GM19099 (cell line): Measurements from ENCODE around the gene RPS6KB1.

Experiments used
- POLR2A ChIP-seq: IDR thresholded peaks from 3 replicates; pipeline ENCODE4 v1.6.1; 2011; ENCODE audit warnings: low read depth; ENCODE audit not compliant: insufficient read length; ENCODE audit errors: extremely low read depth

RPS6KB1 gene

DNA sequence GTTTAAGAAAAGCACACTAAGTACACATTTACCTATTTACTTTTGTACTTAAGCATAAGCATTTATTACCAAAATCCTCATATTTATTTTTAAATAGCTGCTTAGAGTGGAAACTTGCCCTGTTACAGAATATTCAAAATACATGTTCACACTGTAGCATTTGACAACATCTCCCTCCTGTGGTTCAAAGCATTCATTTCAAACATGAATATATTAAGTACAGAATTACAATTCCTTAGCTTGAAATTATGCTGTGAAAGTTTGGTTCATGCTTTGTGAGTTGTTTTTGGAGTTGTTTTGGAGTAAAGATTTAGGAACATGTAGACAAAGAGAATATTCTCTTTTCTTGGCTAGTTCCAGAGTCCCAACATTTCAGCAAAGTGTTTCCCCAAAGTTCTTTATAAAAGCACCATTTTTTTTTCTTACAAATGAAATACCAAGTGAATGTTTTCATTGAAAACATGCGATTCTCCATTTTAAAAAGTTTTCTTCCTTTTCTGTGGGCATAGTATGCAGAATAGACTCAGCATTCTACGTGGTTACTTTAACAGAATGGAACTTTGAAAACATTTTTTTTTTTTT lies 33.4 kb upstream of the RPS6KB1 start:
- no peak for TF ChIP-seq POLR2A

DNA sequence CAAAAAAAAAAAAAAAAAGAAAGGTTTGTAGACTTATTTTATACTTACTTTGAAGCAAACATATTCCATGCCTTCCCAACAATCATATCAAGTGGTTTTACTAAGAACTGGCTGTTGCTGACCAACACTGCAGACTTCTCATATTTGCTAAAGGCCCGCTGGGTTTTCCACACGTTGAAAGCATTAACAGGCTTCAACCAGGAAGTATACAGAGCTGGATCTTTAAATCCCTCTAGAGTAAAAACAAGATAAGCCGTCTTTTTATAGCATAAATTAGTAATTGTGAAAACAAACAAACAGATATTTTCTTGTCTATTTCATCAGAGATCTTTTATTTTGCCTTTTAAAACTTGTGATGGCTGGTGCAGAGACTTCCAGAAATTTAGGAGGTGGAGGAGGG lies 29.3 kb upstream of the RPS6KB1 start:
- no peak for TF ChIP-seq POLR2A

DNA sequence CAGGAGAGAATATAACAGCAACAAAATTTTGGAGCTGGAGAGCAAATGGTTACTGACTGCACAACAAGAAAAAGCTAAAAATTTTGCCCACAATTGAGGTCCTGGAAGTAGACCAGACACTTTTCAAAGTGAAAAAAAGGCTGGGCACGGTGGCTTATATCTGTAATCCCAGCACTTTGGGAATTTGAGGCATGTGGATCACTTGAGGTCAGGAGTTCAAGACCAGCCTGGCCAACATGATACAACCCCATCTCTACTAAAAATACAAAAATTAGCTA lies 23.0 kb upstream of the RPS6KB1 start:
- TF ChIP-seq POLR2A = no peak

DNA sequence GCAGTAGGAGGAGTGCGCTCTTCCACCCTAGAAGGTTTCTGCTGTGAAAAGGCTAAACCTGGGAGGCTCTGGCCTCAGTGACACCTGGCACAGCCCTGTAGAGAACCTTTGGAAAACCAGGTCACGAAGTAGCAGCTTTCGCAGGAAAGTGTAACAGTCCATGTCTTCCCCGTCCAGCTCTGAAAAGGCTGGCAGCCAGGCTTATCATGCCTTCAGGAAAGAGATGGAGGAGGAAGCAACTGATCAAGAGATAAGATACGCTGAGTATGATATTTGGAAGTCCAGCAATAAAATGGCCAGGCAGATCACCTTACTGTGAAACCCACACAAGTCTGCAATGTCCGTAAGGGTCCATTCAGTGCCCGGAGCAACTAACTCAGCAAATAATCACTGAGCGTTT lies 22.4 kb upstream of the RPS6KB1 start:
- TF ChIP-seq POLR2A = no peak

DNA sequence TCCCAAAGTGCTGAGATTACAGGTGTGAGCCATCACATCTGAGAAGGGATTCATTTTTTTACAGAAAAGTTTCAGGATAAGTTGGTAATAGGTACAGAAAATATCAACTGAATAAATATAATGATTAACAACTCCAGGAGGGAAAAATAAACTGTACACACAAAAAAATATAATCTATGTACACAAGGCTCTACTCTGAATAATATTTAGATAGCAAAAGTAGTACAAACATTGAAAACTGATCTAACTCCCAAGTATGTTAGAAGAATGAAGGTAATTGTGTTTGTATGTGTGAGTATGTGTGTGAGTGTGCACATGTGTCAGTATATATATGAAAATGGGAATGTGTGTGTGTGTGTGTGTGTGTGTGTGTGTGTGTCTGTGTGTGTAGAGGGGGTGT lies 20.6 kb upstream of the RPS6KB1 start:
- no peak for TF ChIP-seq POLR2A

DNA sequence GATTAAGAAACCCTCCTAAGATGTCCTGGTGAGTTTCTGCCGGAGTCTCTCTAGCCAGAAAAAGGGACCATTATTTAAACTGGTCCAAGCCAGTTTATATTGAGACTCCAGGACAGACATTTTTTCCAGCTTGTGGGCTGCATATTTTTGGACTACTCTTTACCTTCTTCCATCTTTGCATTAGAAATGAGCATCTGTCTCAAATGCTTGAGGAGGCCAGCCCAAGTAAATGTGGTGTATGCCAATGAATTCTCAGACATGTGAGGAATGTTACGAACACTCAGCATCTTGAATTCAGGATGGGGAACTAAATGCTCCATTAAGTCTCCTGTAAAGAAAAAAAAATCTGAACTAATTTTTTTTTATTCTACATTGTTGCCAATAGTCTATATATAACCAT lies 18.5 kb upstream of the RPS6KB1 start:
- TF ChIP-seq POLR2A = no peak

DNA sequence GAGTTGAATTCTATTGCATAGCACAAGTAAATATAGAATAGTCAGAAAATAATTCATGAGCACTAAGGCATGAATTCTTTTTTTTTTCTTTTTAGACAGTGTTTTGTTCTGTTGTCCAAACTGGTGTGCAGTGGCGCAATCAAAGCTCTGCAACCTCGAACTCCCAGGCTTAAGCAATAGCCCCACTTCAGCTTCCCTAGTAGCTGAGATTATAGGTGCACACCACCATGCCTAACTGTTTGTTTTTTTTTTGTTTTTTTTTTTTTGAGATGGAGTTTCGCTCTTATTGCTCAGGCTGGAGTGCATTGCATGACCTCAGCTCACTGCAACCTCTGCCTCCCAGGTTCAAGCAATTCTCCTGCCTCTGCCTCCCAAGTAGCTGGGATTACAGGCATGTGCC lies 16.8 kb upstream of the RPS6KB1 start:
- TF ChIP-seq POLR2A = no peak

DNA sequence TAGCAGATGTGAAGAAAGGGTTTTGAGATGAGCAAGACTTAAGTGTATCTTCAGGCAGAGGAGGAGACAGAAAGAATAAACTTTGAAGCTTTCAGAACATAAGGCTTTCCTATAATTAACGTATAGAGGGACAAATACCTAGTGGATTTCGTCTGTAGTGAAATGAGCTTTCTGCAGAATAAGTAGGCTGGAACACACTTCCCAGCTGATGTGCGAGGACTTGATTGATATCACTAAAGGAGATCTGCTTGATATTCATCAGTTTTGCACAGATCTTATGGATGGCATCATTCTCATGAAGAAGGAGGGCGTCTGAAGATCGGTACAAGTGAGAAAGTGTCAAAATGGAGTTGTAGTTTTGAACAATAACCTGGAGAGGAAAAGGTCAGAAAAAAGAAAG lies 15.0 kb upstream of the RPS6KB1 start:
- TF ChIP-seq POLR2A = no peak

DNA sequence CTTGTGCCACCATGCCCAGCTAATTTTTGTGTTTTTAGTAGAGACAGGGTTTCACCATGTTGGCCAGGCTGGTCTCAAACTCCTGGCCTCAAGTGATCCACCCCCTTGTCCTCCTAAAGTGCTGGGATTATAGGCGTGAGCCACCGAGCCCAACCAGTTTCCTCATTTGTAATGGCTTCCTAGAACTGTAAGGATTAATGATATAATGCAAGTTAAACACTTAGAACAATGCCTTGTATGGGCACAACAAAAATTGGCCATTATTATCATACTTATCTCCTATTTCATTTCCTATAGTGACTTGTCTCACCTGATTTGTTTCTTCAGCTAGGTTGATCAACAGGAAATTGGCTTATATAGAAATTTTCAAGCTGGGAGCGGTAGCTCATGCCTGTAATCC lies 14.3 kb upstream of the RPS6KB1 start:
- TF ChIP-seq POLR2A = no peak

DNA sequence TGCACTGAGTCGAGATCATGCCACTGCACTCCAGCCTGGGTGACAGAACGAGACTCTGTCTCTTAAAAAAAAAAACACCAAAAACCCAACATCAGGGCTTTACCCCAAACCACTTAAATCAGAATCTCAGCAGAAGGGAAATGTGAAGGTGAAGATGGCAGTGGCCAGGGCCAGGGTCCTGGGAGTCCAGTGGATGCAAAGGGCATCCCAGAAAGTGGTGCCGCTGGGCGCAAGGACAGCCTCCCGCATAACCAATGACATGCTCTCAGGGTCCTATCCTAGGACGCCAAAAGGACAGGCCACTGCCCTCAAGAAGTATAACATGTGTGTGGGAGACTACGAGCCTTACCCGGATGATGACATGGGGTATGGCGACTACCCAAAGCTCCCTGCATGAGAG lies 8.1 kb upstream of the RPS6KB1 start:
- no peak for TF ChIP-seq POLR2A

DNA sequence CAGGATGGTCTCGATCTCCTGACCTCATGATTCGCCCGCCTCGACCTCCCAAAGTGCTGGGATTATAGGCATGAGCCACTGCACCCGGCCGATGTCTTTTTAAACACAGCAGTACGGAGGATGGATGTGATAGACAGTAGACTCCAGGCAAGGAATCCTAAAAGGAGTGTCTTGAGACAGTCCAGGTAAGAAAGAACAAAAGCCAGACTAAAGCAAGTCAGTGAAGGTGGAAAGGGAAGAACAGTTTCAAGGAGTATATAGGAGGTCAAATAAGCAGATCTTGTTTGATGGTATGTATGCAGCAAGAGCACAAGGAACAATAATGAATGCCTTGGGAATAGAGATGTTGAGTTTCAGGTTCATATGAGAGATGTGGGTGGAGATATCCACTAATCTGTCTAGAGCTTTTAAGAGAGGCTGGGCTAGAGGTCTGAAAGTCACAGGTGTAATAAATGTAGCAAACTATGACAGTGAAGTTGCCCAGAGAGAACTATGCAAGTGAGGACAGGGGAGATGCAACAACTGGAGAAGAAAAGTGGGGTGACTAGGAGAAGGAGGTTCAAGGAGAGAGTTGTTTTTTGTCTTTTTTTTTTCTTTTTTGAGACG lies 4.7 kb upstream of the RPS6KB1 start:
- no peak for TF ChIP-seq POLR2A

DNA sequence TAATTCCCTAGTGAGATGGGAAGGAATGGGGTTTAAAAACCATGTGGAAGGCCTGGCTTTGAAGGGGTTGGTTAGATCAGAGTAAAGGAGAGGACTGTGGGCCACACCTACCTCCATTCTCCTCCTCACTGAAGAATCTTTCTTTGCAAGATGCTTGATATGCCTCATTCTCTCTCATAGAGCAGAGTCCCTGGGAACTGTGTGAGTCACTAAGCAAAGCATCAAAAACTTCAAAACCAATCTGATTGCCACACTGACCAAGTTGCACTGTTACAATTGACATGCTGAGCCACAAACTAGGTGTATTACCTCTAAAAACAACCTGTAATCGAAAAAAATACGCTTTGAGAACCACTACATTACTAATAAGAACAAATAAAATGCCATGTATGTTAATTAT lies 2.2 kb upstream of the RPS6KB1 start:
- TF ChIP-seq POLR2A = no peak

DNA sequence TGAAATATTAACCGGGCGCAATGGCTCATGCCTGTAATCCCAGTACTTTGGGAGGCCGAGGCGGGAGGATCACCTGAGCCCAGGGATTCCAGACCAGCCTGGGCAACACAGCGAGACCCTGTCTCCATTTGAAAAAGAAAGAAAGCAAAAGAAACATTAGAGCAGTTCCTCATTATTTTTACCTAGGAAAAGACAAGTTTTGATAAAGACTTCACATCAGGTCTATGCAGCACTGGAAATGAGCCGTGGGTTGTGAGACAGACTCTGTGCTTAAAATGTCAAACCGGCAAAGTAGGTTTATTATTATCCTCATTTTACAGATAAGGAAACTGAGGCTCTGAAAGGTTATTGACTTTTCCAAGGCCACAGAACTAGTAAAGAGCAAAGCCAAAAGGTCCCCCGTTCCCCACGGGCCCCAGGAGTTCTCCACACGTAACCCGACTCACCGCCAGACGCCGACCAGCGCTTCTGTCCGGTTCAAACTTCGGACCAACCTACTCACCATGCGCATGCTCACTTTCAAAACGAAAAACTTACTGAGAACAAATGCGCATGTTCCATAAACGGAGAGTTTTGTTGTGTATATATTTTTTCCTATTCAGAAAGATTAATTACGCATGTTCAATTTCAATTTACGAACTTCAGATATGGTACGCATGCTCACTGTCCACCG lies 534 bp upstream of the RPS6KB1 start:
- TF ChIP-seq POLR2A = no peak

DNA sequence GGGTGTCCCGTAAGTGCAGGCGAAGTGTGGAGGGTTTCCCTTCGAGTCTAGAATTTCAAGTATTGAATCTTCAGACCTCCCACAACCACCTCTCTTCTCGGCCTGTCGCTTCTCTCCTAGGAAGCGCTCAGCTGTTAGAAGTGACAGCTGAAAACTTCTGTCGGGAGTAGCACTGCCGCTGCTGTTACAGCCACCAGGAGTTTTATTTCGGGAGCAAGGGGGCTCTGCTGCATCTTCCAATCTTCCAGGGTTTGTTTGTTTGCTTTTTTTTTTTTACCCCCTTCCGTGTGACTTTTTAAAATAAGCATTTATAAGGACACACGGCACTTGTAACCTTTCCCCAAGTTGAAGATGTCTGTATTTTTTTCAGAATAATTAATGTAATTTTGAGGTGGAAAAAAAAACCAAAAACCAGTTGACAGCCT lies 767 bp downstream of the RPS6KB1 start:
- TF ChIP-seq POLR2A = no peak

DNA sequence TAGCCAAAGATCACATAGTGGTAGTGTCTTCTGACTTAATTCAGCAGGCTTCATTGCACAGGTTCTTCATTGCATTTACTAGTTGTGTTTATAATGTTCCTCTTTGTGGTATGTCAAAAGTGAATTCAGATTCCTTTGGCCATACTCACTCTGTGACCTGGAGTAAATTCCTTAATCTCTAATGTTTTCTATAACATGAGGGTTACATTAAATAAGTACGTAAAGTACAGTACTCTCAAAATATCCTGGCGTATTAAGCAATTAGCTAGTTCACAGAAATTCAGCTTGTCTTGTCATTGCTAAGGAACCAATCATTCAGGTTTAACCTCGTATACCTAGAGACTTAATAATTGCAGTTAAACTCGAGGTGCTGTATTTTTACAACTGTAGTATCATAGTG lies 4.2 kb downstream of the RPS6KB1 start:
- no peak for TF ChIP-seq POLR2A

DNA sequence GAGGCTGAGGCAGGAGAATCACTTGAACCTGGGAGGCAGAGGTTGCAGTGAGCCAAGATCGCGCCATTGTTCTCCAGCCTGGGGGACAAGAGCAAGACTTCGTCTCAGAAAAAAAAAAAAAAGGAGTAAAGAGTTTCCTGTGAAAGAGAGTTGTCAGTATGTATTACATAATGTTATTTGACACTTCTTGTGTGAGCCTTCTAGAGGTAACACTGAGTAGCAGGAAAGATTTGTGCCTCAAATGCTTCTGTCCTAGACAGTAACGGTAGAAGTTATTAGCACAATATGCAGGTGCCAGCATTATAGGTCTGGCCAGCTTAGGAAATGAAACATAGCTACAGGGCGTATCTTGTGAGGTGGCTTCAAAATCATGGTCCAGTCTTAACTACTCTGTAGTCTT lies 6.2 kb downstream of the RPS6KB1 start:
- no peak for TF ChIP-seq POLR2A

DNA sequence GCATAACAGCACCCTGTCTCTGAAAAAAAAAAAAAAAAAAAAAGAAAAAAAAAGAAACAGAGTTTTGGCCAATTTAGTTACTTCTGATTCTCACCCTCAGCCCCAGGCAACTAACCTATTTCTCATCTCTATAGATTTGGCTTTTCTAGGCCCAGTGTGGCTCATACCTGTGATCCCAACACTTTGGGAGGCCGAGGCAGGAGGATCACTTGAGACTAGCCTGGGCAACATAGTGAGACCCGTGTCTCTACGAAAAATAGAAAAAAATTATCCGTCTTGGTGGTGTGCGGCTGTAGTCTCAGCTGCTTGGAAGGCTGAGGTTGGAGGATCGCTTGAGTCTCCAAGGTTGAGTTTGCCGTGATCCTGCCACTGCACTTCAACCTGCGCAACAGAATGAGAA lies 8.7 kb downstream of the RPS6KB1 start:
- TF ChIP-seq POLR2A = no peak
